T47D (cell line): ENCODE data around the gene CRHR1.
A peak's percentile ranks its signal among the peaks of the same experiment; 100 is the strongest.
"Not testable (repeated sequence)": the region's sequence is repeated elsewhere in the genome, so short reads cannot be mapped to it uniquely, and the experiment has no call there.

ENCODE experiments used
- DNase-seq, 2 experiments: peaks; one replicate each; pipeline versions ENCODE4 v3.0.0 to v3.0.0-alpha.2; 2011 to 2012; ENCODE audit warnings: low read depth in 1 of 2, low spot score in 1 of 2
- JUND ChIP-seq: IDR thresholded peaks from 2 replicates; pipeline ENCODE4 v1.6.1; 2012; ENCODE audit warnings: low read depth
- in situ Hi-C: cut with HindIII; loops from 2 replicates; pipeline ENCODE4 v1.10.0; 2016; ENCODE audit warnings: low sequenced_read_pairs, low pct_unique_long_range_greater_than_20kb

The CRHR1 gene

DNA sequence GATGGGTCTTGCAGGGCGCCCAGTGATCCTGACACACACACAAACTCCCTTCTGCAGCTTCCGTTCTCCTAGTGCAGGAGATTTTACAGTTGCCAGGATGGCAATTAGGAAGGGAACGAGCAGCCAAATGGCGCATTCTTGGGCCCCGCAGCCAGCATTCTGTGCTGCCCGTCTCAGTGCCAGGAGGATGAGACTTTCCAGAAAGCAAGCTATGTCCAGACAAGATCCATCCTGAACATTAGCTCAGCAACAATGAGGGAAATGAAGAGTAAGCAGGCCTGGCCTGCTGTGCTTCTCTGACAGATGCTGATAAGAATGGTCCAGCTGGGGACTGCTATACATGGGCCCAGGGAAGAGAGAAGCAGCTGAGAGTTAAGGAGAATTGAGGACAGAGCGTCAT lies 77.0 kb downstream of the CRHR1 start:
- TF ChIP-seq JUND, result no peak
- in situ Hi-C loops, result no loop called here
- no peak for DNase-seq

DNA sequence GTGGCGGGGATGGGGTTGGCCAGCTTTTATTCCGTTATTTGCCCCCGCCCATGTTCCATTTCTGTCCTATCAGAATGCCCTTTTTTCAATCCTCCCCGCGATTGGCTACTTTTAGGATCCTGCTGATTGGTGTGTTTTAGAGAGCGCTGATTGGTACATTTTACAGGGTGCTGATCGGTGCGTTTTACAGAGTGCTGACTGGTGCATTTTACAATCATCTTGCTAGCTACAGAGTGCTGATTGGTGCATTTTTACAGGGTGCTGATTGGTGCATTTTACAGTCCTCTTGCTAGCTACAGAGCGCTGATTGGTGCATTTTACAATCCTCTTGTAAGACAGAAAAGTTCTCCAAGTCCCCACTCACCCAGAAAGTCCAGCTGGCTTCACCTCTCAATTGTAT lies 78.0 kb downstream of the CRHR1 start:
- in situ Hi-C loops, result not testable (repeated sequence)

GRCh38 chr17:45863857-45864654 lies 79.9 kb downstream of the CRHR1 start:
- in situ Hi-C loops, result no loop called here
- TF ChIP-seq JUND, result no peak
- no peak for DNase-seq

More for the DNA sequence above, 78.0 kb downstream of the CRHR1 start:
- not testable (repeated sequence) for DNase-seq

DNA sequence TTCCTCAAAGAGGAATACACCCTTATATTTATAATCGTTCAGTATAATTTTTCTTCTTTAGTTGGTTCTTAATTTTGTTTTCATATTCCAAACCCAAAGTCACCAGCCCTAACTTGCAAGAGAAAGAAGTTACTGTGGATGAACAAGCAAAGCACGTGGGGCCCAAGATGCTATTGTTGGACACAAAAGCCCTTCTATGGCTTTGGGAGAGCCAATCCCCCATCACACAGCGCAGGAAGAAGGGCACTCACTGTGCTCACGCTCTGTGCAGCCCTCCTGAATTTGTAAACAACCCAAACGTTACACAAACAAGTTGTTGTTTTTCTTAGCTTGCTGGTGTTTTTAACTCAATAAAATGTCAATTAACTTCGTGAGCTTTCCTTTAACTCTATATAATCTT lies 83.1 kb downstream of the CRHR1 start:
- no peak for TF ChIP-seq JUND
- in situ Hi-C loops, result no loop called here
- no peak for DNase-seq

DNA sequence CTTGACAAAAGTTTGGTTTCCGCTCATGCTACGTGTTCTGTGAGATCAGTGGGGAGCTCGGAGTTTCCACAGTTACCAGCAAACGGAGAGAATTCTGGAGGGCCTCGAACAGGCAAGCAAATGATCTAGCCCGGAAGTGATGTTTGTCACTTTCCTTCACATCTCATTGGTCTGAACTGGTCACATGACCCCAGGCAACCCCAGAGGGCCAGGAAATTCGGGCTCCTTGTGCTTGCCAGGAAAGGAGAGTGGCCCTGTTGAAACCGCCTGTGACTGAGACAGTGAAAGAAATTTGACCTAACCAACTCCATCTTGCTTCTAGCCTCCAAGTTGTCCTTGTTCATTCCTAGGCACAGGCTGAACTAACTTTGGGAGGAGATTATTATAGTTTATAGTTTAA lies 83.6 kb downstream of the CRHR1 start:
- DNase-seq, result no peak
- in situ Hi-C loops, result no loop called here
- TF ChIP-seq JUND, result no peak

GRCh38 chr17:45868276-45868675 lies 84.2 kb downstream of the CRHR1 start:
- in situ Hi-C loops, result no loop called here
- no peak for TF ChIP-seq JUND
- no peak for DNase-seq

GRCh38 chr17:45869676-45870341 lies 85.7 kb downstream of the CRHR1 start:
- TF ChIP-seq JUND, result no peak
- DNase-seq, result peak in 1 of 2 experiments; percentile 39
- in situ Hi-C loops, result no loop called here

DNA sequence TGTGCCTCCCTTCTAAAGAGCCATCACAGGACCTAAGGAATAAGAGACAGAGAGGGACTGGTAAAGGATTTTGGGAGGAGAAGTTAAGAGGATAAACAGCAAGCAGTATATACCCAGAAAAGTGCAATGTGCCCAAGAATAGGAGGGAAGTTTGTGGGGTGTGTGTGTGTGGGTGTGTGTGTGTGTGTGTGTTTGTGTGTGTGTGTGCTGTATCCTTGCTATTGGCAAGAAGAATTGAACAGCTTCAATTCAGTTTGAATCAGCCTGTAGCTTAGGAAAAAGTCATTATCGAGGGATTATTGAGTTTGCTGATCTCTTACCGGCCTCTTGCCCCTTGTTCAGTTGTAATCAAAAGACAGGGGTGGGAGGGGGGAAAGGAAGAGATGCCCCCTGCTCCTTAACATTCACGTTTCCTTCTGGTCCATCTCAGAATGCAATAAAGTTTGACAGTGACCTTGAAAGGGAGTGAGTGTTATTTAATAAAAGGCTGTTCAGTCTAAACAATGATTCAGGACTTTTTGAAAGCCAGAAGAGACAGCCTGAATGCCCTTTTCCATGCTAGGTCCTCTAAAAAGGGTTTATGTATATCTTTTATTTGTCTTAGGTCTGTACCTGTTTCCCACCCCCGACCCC lies 86.3 kb downstream of the CRHR1 start:
- TF ChIP-seq JUND, result no peak
- DNase-seq, result no peak
- in situ Hi-C loops, result no loop called here

- TF ChIP-seq JUND, result no peak
- DNase-seq, result no peak
- in situ Hi-C loops, result no loop called here
Observed at GRCh38 chr17:45871718-45872117, 87.6 kb downstream of the CRHR1 start.

- TF ChIP-seq JUND, result no peak
- in situ Hi-C loops, result no loop called here
- no peak for DNase-seq
Observed at GRCh38 chr17:45873728-45874127, 89.6 kb downstream of the CRHR1 start.

GRCh38 chr17:45874151-45874550 lies 90.0 kb downstream of the CRHR1 start:
- in situ Hi-C loops, result no loop called here
- TF ChIP-seq JUND, result no peak
- no peak for DNase-seq

DNA sequence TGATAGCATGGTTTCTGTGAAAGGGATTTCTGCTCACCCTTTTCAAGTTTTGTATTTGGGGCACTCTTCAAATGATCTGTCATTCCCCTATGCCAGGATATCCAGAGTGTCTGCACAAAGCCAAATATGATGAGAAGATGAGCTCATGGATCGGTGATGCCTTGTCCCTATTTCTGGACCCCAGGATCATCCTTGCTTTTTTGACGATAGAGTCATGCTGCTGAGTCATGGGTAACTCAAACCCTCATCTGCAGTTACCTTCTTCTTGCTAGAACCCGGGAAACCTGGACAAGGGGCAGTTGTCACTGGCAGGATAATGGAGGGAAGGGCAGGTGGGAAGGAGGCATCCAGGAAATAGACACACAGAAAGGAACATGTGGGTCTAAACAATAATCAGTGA lies 92.4 kb downstream of the CRHR1 start:
- no peak for DNase-seq
- in situ Hi-C loops, result no loop called here
- TF ChIP-seq JUND, result no peak

GRCh38 chr17:45877467-45877866 lies 93.3 kb downstream of the CRHR1 start:
- DNase-seq, result no peak
- TF ChIP-seq JUND, result no peak
- in situ Hi-C loops, result no loop called here
